GM12872 (cell line): ENCODE measurements around the gene SORBS2.

ENCODE experiments used
- CTCF ChIP-seq: IDR thresholded peaks from 3 replicates; pipeline ENCODE4 v1.5.1; 2011; ENCODE audit warnings: low read depth, mild to moderate bottlenecking, low read length, moderate library complexity; ENCODE audit not compliant: insufficient read depth

The SORBS2 gene

GRCh38 chr4:185634066-185634652, 177.8 kb downstream of the SORBS2 start:
- peak; percentile 56 for TF ChIP-seq CTCF

- TF ChIP-seq CTCF = no peak
These were observed 185.2 kb downstream of the SORBS2 start for GRCh38 chr4:185626798-185627197.

- TF ChIP-seq CTCF = no peak
These were observed 186.5 kb downstream of the SORBS2 start for GRCh38 chr4:185625503-185625902.

GRCh38 chr4:185624259-185624589, 187.8 kb downstream of the SORBS2 start:
- no peak for TF ChIP-seq CTCF

- no peak for TF ChIP-seq CTCF
These were observed 188.3 kb downstream of the SORBS2 start for GRCh38 chr4:185623444-185624258.

GRCh38 chr4:185608185-185608584, 203.8 kb downstream of the SORBS2 start:
- TF ChIP-seq CTCF = no peak

GRCh38 chr4:185602397-185602796, 209.6 kb downstream of the SORBS2 start:
- no peak for TF ChIP-seq CTCF
